NOMO-1 treated with dmso at 0.1 percent for 144 hours (cell line): ENCODE results near the gene CAMTA1.
"Not testable (repeated sequence)": the region's sequence is repeated elsewhere in the genome, so short reads cannot be mapped to it uniquely, and the experiment has no call there.

Experiments used
- DNase-seq: peaks from one replicate; lab custom pipeline; 2025; ENCODE audit not compliant: unreplicated experiment; lab: John Stamatoyannopoulos, UW

Gene CAMTA1

GRCh38 chr1:7136166-7136953 lies 351.1 kb downstream of the CAMTA1 start:
- no peak for DNase-seq

GRCh38 chr1:7140251-7140650 lies 355.0 kb downstream of the CAMTA1 start:
- DNase-seq: no peak

GRCh38 chr1:7145947-7146346 lies 360.7 kb downstream of the CAMTA1 start:
- no peak for DNase-seq

- DNase-seq: no peak
Observed at GRCh38 chr1:7146710-7147109, 361.5 kb downstream of the CAMTA1 start.

GRCh38 chr1:7147581-7148282 lies 362.5 kb downstream of the CAMTA1 start:
- not testable (repeated sequence) for DNase-seq

- DNase-seq: no peak
Observed at GRCh38 chr1:7149080-7149838, 364.0 kb downstream of the CAMTA1 start.

- DNase-seq: no peak
Observed at GRCh38 chr1:7150724-7151280, 365.5 kb downstream of the CAMTA1 start.

GRCh38 chr1:7151978-7152377 lies 366.7 kb downstream of the CAMTA1 start:
- no peak for DNase-seq

- DNase-seq: no peak
Observed at GRCh38 chr1:7152655-7153054, 367.4 kb downstream of the CAMTA1 start.

GRCh38 chr1:7153464-7153863 lies 368.2 kb downstream of the CAMTA1 start:
- DNase-seq: no peak

- no peak for DNase-seq
Observed at GRCh38 chr1:7159116-7159781, 374.0 kb downstream of the CAMTA1 start.

- DNase-seq: not testable (repeated sequence)
Observed at GRCh38 chr1:7168554-7168953, 383.3 kb downstream of the CAMTA1 start.

GRCh38 chr1:7171168-7171567 lies 385.9 kb downstream of the CAMTA1 start:
- DNase-seq: no peak

GRCh38 chr1:7171574-7171973 lies 386.3 kb downstream of the CAMTA1 start:
- DNase-seq: no peak

- no peak for DNase-seq
Observed at GRCh38 chr1:7172804-7173203, 387.6 kb downstream of the CAMTA1 start.

GRCh38 chr1:7174561-7174960 lies 389.3 kb downstream of the CAMTA1 start:
- DNase-seq: no peak

GRCh38 chr1:7174980-7175906 lies 390.0 kb downstream of the CAMTA1 start:
- no peak for DNase-seq

GRCh38 chr1:7177021-7177420 lies 391.8 kb downstream of the CAMTA1 start:
- DNase-seq: no peak

- no peak for DNase-seq
Observed at GRCh38 chr1:7177438-7178146, 392.3 kb downstream of the CAMTA1 start.
